ENCODE data around the gene MCAM. TPM values are rescaled to one million over a fixed set of nuclear protein-coding genes. Genes with fewer than 3 reads are reported as not detected.

The MCAM gene
- polyA plus RNA-seq, 1 experiment = 41.9 TPM

- Histone ChIP-seq H3K27ac (ENCODE audit: low read depth, low read length) (peak overlapping the region; percentile 31), H3K27me3 (ENCODE audit: control insufficient read depth, insufficient read depth, low read length) (no peaks in the 10 kb centered on the region), H3K9me3 (ENCODE audit: control insufficient read depth, insufficient read depth, low read length) (no peaks in the 10 kb centered on the region; the same call in 1 of the 2 replicates), H3K4me3 (ENCODE audit: low read depth, low read length) (no peak overlapping the region)
- POLR2A ChIA-PET = interaction anchor here (1.5 to 2.6 kb wide), 2 partner anchors 18 kb away, joined by 19 to 34 read pairs; no protein-coding TSS in a partner anchor
- no peak for TF ChIP-seq CTCF (IDR thresholded peaks at IDR 0.05; ENCODE audit: low read depth, low read length)
- DNase-seq (ENCODE audit: low read depth, low spot score) = no peak
- CTCF ChIA-PET = interaction anchor here (1.1 to 8.8 kb wide), 4 partner anchors 19 to 155 kb away, joined by 3 to 161 read pairs (median 22); partner anchors contain the start of gene C1QTNF5
Observed at GRCh38 chr11:119319700-119320239, 2.8 kb upstream of the MCAM start.

- POLR2A ChIA-PET = interaction anchor here (1.5 kb wide), 1 partner anchor 19 kb away, joined by 19 read pairs; no protein-coding TSS in a partner anchor
- Histone ChIP-seq H3K27ac (ENCODE audit: low read depth, low read length) (peak overlapping the region; percentile 87), H3K4me3 (ENCODE audit: low read depth, low read length) (no peak overlapping the region), H3K9me3 (ENCODE audit: control insufficient read depth, insufficient read depth, low read length) (no peaks in the 10 kb centered on the region; the same call in 1 of the 2 replicates), H3K27me3 (ENCODE audit: control insufficient read depth, insufficient read depth, low read length) (no peaks in the 10 kb centered on the region)
- CTCF ChIA-PET = interaction anchor here (1.0 to 8.8 kb wide), 4 partner anchors 20 to 142 kb away, joined by 3 to 161 read pairs (median 3); partner anchors contain the start of gene C1QTNF5
- no peak for DNase-seq (ENCODE audit: low read depth, low spot score)
- no peak for TF ChIP-seq CTCF (IDR thresholded peaks at IDR 0.05; ENCODE audit: low read depth, low read length)
Observed at GRCh38 chr11:119319136-119319699, 2.3 kb upstream of the MCAM start.

- TF ChIP-seq CTCF (IDR thresholded peaks at IDR 0.05; ENCODE audit: low read depth, low read length) = no peak
- no peak for DNase-seq (ENCODE audit: low read depth, low spot score)
- no peaks in the 10 kb centered on the region; the same call in 1 of the 2 replicates for H3K9me3 ChIP-seq (ENCODE audit: control insufficient read depth, insufficient read depth, low read length)
- POLR2A ChIA-PET = interaction anchor here (1.5 kb wide), 1 partner anchor 19 kb away, joined by 19 read pairs; no protein-coding TSS in a partner anchor
- H3K27me3 ChIP-seq (ENCODE audit: control insufficient read depth, insufficient read depth, low read length) = no peaks in the 10 kb centered on the region
- no peak overlapping the region for H3K4me3 ChIP-seq (ENCODE audit: low read depth, low read length)
- CTCF ChIA-PET = interaction anchor here (1.0 to 8.8 kb wide), 6 partner anchors 21 to 156 kb away, joined by 3 to 161 read pairs (median 4); partner anchors contain the start of gene C1QTNF5
- peak overlapping the region; percentile 87 for H3K27ac ChIP-seq (ENCODE audit: low read depth, low read length)
Observed at GRCh38 chr11:119318240-119319135, 1.6 kb upstream of the MCAM start.

GRCh38 chr11:119317592-119318239 is 786 bp upstream of the MCAM start:
- no peaks in the 10 kb centered on the region for H3K27me3 ChIP-seq (ENCODE audit: control insufficient read depth, insufficient read depth, low read length)
- no peak for DNase-seq (ENCODE audit: low read depth, low spot score)
- peak overlapping the region; percentile 87 for H3K27ac ChIP-seq (ENCODE audit: low read depth, low read length)
- ChIA-PET POLR2A (interaction anchor here (0.6 to 2.6 kb wide), 6 partner anchors 9 to 261 kb away, joined by 3 to 32 read pairs (median 4); partner anchors contain the start of genes DPAGT1 and RNF26), CTCF (interaction anchor here (1.0 to 8.8 kb wide), 5 partner anchors 21 to 157 kb away, joined by 3 to 161 read pairs (median 4); partner anchors contain the start of gene C1QTNF5)
- TF ChIP-seq CTCF (IDR thresholded peaks at IDR 0.05; ENCODE audit: low read depth, low read length) = no peak
- peak overlapping the region; percentile 43 for H3K4me3 ChIP-seq (ENCODE audit: low read depth, low read length)
- no peaks in the 10 kb centered on the region; the same call in 1 of the 2 replicates for H3K9me3 ChIP-seq (ENCODE audit: control insufficient read depth, insufficient read depth, low read length)
